ENCODE data around the gene TP53TG3.
"Not testable (repeated sequence)": the region's sequence is repeated elsewhere in the genome, so short reads cannot be mapped to it uniquely, and the experiment has no call there.

Gene TP53TG3

GRCh38 chr16:32676065-32676464 is at the start of gene TP53TG3:
Gene TP53TG3 (minus strand): TSS chr16:32676165. CDS start chr16:32676097, 68 bp downstream.
- not testable (repeated sequence) for H3K79me2 ChIP-seq (ENCODE audit: insufficient read depth, low read depth)

GRCh38 chr16:32650876-32651275 is 25.1 kb downstream of the TP53TG3 start:
- H3K27ac ChIP-seq; H2AFZ ChIP-seq (ENCODE audit: low read depth); H3K36me3 ChIP-seq (ENCODE audit: insufficient read depth); H3K4me1 ChIP-seq (ENCODE audit: low read depth, poor library complexity, severe bottlenecking); H3K79me2 ChIP-seq (ENCODE audit: insufficient read depth, low read depth); H3K27me3 ChIP-seq (ENCODE audit: insufficient read depth, low read depth); H3K9ac ChIP-seq; H3K4me2 ChIP-seq; H3K4me3 ChIP-seq (IDR thresholded peaks at IDR 0.05; ENCODE audit: insufficient read depth, low read depth, low read length); H4K20me1 ChIP-seq (ENCODE audit: insufficient read depth): not testable (repeated sequence)

More at GRCh38 chr16:32676065-32676464, at the start of gene TP53TG3:
- not testable (repeated sequence) for H3K4me3 ChIP-seq (IDR thresholded peaks at IDR 0.05; ENCODE audit: insufficient read depth, low read depth, low read length); H3K27me3 ChIP-seq (ENCODE audit: insufficient read depth, low read depth); H3K4me1 ChIP-seq (ENCODE audit: low read depth, poor library complexity, severe bottlenecking); H3K9ac ChIP-seq; H4K20me1 ChIP-seq (ENCODE audit: insufficient read depth); H3K4me2 ChIP-seq; H3K36me3 ChIP-seq (ENCODE audit: insufficient read depth); H2AFZ ChIP-seq (ENCODE audit: low read depth); H3K27ac ChIP-seq

GRCh38 chr16:32647562-32647961 is 28.4 kb downstream of the TP53TG3 start:
- H3K4me3 ChIP-seq (IDR thresholded peaks at IDR 0.05; ENCODE audit: insufficient read depth, low read depth, low read length); H3K4me1 ChIP-seq (ENCODE audit: low read depth, poor library complexity, severe bottlenecking); H4K20me1 ChIP-seq (ENCODE audit: insufficient read depth); H3K79me2 ChIP-seq (ENCODE audit: insufficient read depth, low read depth); H3K27me3 ChIP-seq (ENCODE audit: insufficient read depth, low read depth); H2AFZ ChIP-seq (ENCODE audit: low read depth); H3K9ac ChIP-seq; H3K4me2 ChIP-seq; H3K36me3 ChIP-seq (ENCODE audit: insufficient read depth); H3K27ac ChIP-seq: not testable (repeated sequence)

- not testable (repeated sequence) for H3K4me1 ChIP-seq (ENCODE audit: low read depth, poor library complexity, severe bottlenecking); H3K4me2 ChIP-seq; H3K36me3 ChIP-seq (ENCODE audit: insufficient read depth)
Observed at GRCh38 chr16:32646780-32647179, 29.2 kb downstream of the TP53TG3 start.

GRCh38 chr16:32646177-32646576 is 29.8 kb downstream of the TP53TG3 start:
- not testable (repeated sequence) for H4K20me1 ChIP-seq (ENCODE audit: insufficient read depth); H3K9ac ChIP-seq; H3K27me3 ChIP-seq (ENCODE audit: insufficient read depth, low read depth); H3K4me3 ChIP-seq (IDR thresholded peaks at IDR 0.05; ENCODE audit: insufficient read depth, low read depth, low read length); H3K79me2 ChIP-seq (ENCODE audit: insufficient read depth, low read depth); H3K4me1 ChIP-seq (ENCODE audit: low read depth, poor library complexity, severe bottlenecking); H2AFZ ChIP-seq (ENCODE audit: low read depth); H3K27ac ChIP-seq; H3K36me3 ChIP-seq (ENCODE audit: insufficient read depth); H3K4me2 ChIP-seq

More at GRCh38 chr16:32646780-32647179, 29.2 kb downstream of the TP53TG3 start:
- H3K9ac ChIP-seq; H3K79me2 ChIP-seq (ENCODE audit: insufficient read depth, low read depth); H3K27ac ChIP-seq; H2AFZ ChIP-seq (ENCODE audit: low read depth); H3K27me3 ChIP-seq (ENCODE audit: insufficient read depth, low read depth); H4K20me1 ChIP-seq (ENCODE audit: insufficient read depth); H3K4me3 ChIP-seq (IDR thresholded peaks at IDR 0.05; ENCODE audit: insufficient read depth, low read depth, low read length): not testable (repeated sequence)

GRCh38 chr16:32645278-32645908 is 30.6 kb downstream of the TP53TG3 start:
- not testable (repeated sequence) for H3K4me2 ChIP-seq; H3K27ac ChIP-seq; H3K36me3 ChIP-seq (ENCODE audit: insufficient read depth); H3K79me2 ChIP-seq (ENCODE audit: insufficient read depth, low read depth); H3K9ac ChIP-seq; H3K27me3 ChIP-seq (ENCODE audit: insufficient read depth, low read depth); H2AFZ ChIP-seq (ENCODE audit: low read depth); H4K20me1 ChIP-seq (ENCODE audit: insufficient read depth); H3K4me3 ChIP-seq (IDR thresholded peaks at IDR 0.05; ENCODE audit: insufficient read depth, low read depth, low read length); H3K4me1 ChIP-seq (ENCODE audit: low read depth, poor library complexity, severe bottlenecking)

- not testable (repeated sequence) for H3K4me3 ChIP-seq (IDR thresholded peaks at IDR 0.05; ENCODE audit: insufficient read depth, low read depth, low read length); H3K27me3 ChIP-seq (ENCODE audit: insufficient read depth, low read depth); H3K79me2 ChIP-seq (ENCODE audit: insufficient read depth, low read depth); H3K9ac ChIP-seq; H3K4me1 ChIP-seq (ENCODE audit: low read depth, poor library complexity, severe bottlenecking); H4K20me1 ChIP-seq (ENCODE audit: insufficient read depth); H3K4me2 ChIP-seq; H3K27ac ChIP-seq; H2AFZ ChIP-seq (ENCODE audit: low read depth); H3K36me3 ChIP-seq (ENCODE audit: insufficient read depth)
Observed at GRCh38 chr16:32644715-32645114, 31.2 kb downstream of the TP53TG3 start.

GRCh38 chr16:32637614-32638013 is 38.4 kb downstream of the TP53TG3 start:
- H3K4me3 ChIP-seq (IDR thresholded peaks at IDR 0.05; ENCODE audit: insufficient read depth, low read depth, low read length); H3K27ac ChIP-seq; H3K27me3 ChIP-seq (ENCODE audit: insufficient read depth, low read depth); H4K20me1 ChIP-seq (ENCODE audit: insufficient read depth); H3K9ac ChIP-seq; H3K36me3 ChIP-seq (ENCODE audit: insufficient read depth); H3K4me1 ChIP-seq (ENCODE audit: low read depth, poor library complexity, severe bottlenecking); H2AFZ ChIP-seq (ENCODE audit: low read depth); H3K79me2 ChIP-seq (ENCODE audit: insufficient read depth, low read depth); H3K4me2 ChIP-seq: not testable (repeated sequence)

- H3K9ac ChIP-seq; H3K4me2 ChIP-seq; H3K4me1 ChIP-seq (ENCODE audit: low read depth, poor library complexity, severe bottlenecking); H4K20me1 ChIP-seq (ENCODE audit: insufficient read depth); H2AFZ ChIP-seq (ENCODE audit: low read depth); H3K4me3 ChIP-seq (IDR thresholded peaks at IDR 0.05; ENCODE audit: insufficient read depth, low read depth, low read length); H3K27me3 ChIP-seq (ENCODE audit: insufficient read depth, low read depth); H3K79me2 ChIP-seq (ENCODE audit: insufficient read depth, low read depth); H3K36me3 ChIP-seq (ENCODE audit: insufficient read depth); H3K27ac ChIP-seq: not testable (repeated sequence)
Observed at GRCh38 chr16:32632096-32632495, 43.9 kb downstream of the TP53TG3 start.

Measured in KMS-11 (cell line).